Measurements from ENCODE around the gene TXNDC8. TPM values are rescaled to one million over a fixed set of nuclear protein-coding genes. Genes with fewer than 3 reads are reported as not detected.

Gene TXNDC8
- total and polyA plus RNA-seq, 2 of the 13 experiments (the other 11 are each of a cell fraction or from before 2014, with no cell fraction given): not detected

- H3K27ac ChIP-seq (ENCODE audit: extremely low read length, insufficient read depth, low read length): no peak overlapping the region
- no TSS peak for BruUV-seq (replicated peaks)
- FAIRE-seq: no peak
- CTCF ChIA-PET (ENCODE audit: low intra/inter-chr PET ratio, low total read pairs): no interaction called here
- no peak for DNase-seq (ENCODE audit: low spot score)
- intact Hi-C loops (cut with micrococcal nuclease; ENCODE audit: unreplicated experiment) (no loop called here), in situ Hi-C loops (cut with HindIII; ENCODE audit: extremely low pct_ligation_motif_present, low pct_unique_long_range_greater_than_20kb) (no loop called here)
- H3K36me3 ChIP-seq (replicated peaks in 1 of 2; ENCODE audit: control insufficient read depth in 1 of 2, insufficient read depth in 2 of 2, low read length in 2 of 2): no peaks in the 10 kb centered on the region
- no peak overlapping the region for H3K9ac ChIP-seq (ENCODE audit: insufficient read depth, low read depth, low read length)
- no peak overlapping the region for H2AFZ ChIP-seq (ENCODE audit: low read length)
- H3K4me3 ChIP-seq (replicated peaks in 1 of 3; ENCODE audit: insufficient read depth in 1 of 3, low read depth in 2 of 3, low read length in 3 of 3): no peak overlapping the region
- H3K79me2 ChIP-seq (ENCODE audit: insufficient read depth, low read length): no peaks in the 10 kb centered on the region
- H3K4me1 ChIP-seq (ENCODE audit: insufficient read depth, low read length): no peaks in the 10 kb centered on the region
- H3K9me3 ChIP-seq (ENCODE audit: low read length): no peaks in the 10 kb centered on the region
- TF ChIP-seq GLI4 (CRISPR knock-in tag; IDR thresholded peaks at IDR 0.05; ENCODE audit: borderline replicate concordance): no peak
- no peak for TF ChIP-seq CAMTA2 (CRISPR knock-in tag; IDR thresholded peaks at IDR 0.05; ENCODE audit: borderline replicate concordance)
- TF ChIP-seq REXO4 (CRISPR knock-in tag; IDR thresholded peaks at IDR 0.05; ENCODE audit: borderline replicate concordance): no peak
- TF ChIP-seq TBX2 (CRISPR knock-in tag; IDR thresholded peaks at IDR 0.05; ENCODE audit: borderline replicate concordance): no peak
- TF ChIP-seq NFYB (CRISPR knock-in tag; IDR thresholded peaks at IDR 0.05): no peak
- 23% methylated on average over 2 of the region's 2 CpGs for WGBS (ENCODE audit: low lambda C conversion rate)
- ATAC-seq: no peak
- H3K27me3 ChIP-seq (ENCODE audit: control insufficient read depth in 1 of 2, insufficient read depth in 2 of 2, low read length in 2 of 2): no peaks in the 10 kb centered on the region
- no peaks in the 10 kb centered on the region for H4K20me1 ChIP-seq (ENCODE audit: insufficient read depth, low read length)
- H3K4me2 ChIP-seq (ENCODE audit: low read depth, low read length): no peak overlapping the region
- POLR2A ChIA-PET: no interaction called here
These were observed 18.2 kb upstream of the TXNDC8 start for GRCh38 chr9:110355911-110356310.

- H3K36me3 ChIP-seq (replicated peaks in 1 of 2; ENCODE audit: control insufficient read depth in 1 of 2, insufficient read depth in 2 of 2, low read length in 2 of 2): no peaks in the 10 kb centered on the region
- intact Hi-C loops (cut with micrococcal nuclease; ENCODE audit: unreplicated experiment): no loop called here
- in situ Hi-C loops (cut with HindIII; ENCODE audit: extremely low pct_ligation_motif_present, low pct_unique_long_range_greater_than_20kb): no loop called here
- CTCF ChIA-PET (ENCODE audit: low intra/inter-chr PET ratio, low total read pairs): no interaction called here
- H3K27me3 ChIP-seq (ENCODE audit: control insufficient read depth in 1 of 2, insufficient read depth in 2 of 2, low read length in 2 of 2): no peaks in the 10 kb centered on the region
- FAIRE-seq (no peak), DNase-seq (ENCODE audit: low spot score) (no peak), ATAC-seq (no peak)
- H4K20me1 ChIP-seq (ENCODE audit: insufficient read depth, low read length): no peaks in the 10 kb centered on the region
- 0% methylated on average over 1 of the region's 1 CpG for WGBS (ENCODE audit: low lambda C conversion rate)
- H3K79me2 ChIP-seq (ENCODE audit: insufficient read depth, low read length): no peaks in the 10 kb centered on the region
- H3K4me2 ChIP-seq (ENCODE audit: low read depth, low read length): no peak overlapping the region
- no peaks in the 10 kb centered on the region for H3K4me1 ChIP-seq (ENCODE audit: insufficient read depth, low read length)
- H3K27ac ChIP-seq (ENCODE audit: extremely low read length, insufficient read depth, low read length): no peak overlapping the region
- BruUV-seq (replicated peaks): no TSS peak
- POLR2A ChIA-PET: no interaction called here
- no peak overlapping the region for H3K4me3 ChIP-seq (replicated peaks in 1 of 3; ENCODE audit: insufficient read depth in 1 of 3, low read depth in 2 of 3, low read length in 3 of 3)
- no peaks in the 10 kb centered on the region for H3K9me3 ChIP-seq (ENCODE audit: low read length)
- no peak overlapping the region for H2AFZ ChIP-seq (ENCODE audit: low read length)
- no peak overlapping the region for H3K9ac ChIP-seq (ENCODE audit: insufficient read depth, low read depth, low read length)
- no peak for TF ChIP-seq NFRKB (IDR thresholded peaks at IDR 0.05)
- no peak for TF ChIP-seq TFE3 (CRISPR knock-in tag; IDR thresholded peaks at IDR 0.05)
- no peak for TF ChIP-seq ZNF460 (CRISPR knock-in tag; IDR thresholded peaks at IDR 0.05; ENCODE audit: borderline replicate concordance)
- TF ChIP-seq GZF1 (CRISPR knock-in tag; IDR thresholded peaks at IDR 0.05): no peak
- no peak for TF ChIP-seq DMTF1 (CRISPR knock-in tag; IDR thresholded peaks at IDR 0.05)
- no peak for TF ChIP-seq SIN3A (IDR thresholded peaks at IDR 0.05; ENCODE audit: borderline replicate concordance, low read depth, low read length)
These were observed 13.4 kb upstream of the TXNDC8 start for GRCh38 chr9:110351009-110351467.

Measured in HepG2 (cell line).